ENCODE measurements around the gene CARD9. TPM values are rescaled to one million over a fixed set of nuclear protein-coding genes. Genes with fewer than 3 reads are reported as not detected.
"Not testable (repeated sequence)": the region's sequence is repeated elsewhere in the genome, so short reads cannot be mapped to it uniquely, and the experiment has no call there.

Gene CARD9
- total RNA-seq, 5 donors from 2014 or later (not counting 1 experiment from before 2014, with no cell fraction given): 0.43 to 1.4 (median 0.76) TPM

DNA sequence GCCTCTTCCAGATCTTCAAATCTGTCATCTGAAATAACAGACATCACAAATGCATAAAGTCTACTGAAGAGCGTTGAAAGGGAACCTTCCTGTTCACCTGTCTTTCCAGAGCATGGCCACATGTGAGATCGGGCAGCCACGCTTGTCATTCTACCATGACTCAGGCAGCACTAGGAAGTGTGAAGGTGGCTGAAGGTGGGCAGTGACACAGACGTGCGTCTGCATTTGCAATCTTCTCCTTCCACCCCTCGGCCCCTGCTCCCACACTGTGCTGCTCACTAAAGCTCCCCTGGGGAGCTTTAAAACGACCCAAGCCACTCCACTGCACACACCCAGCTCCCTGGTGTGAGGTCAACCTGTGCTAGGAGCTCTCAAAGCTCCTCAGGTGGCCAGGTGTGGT is 34.4 kb upstream of the CARD9 start:
- no peaks in the 10 kb centered on the region for H3K9me3 Mint-ChIP-seq
- DNase-seq: no peak

GRCh38 chr9:136407061-136407460 is 33.6 kb upstream of the CARD9 start:
- not testable (repeated sequence) for H3K27me3 Mint-ChIP-seq
- peaks cover 20 to 80% of the 10 kb centered on the region in 2 experiments for H3K4me1 ChIP-seq (ENCODE audit: control insufficient read depth in 1 of 2, extremely low read depth in 1 of 2, insufficient read depth in 2 of 2, low read length in 2 of 2)

More for the DNA sequence above, 34.4 kb upstream of the CARD9 start:
- no CpG with 5 or more reads among the region's 7 CpGs for WGBS (ENCODE audit: insufficient coverage)
- ATAC-seq (replicated peaks in 1 of 4): no peak
- peaks cover 18% of the 10 kb centered on the region for H3K36me3 Mint-ChIP-seq
- H3K9me3 ChIP-seq: no peaks in the 10 kb centered on the region
- H3K27me3 Mint-ChIP-seq: no peaks in the 10 kb centered on the region
- H3K27ac ChIP-seq (ENCODE audit: low read length): no peak overlapping the region
- no peak overlapping the region for H3K27ac Mint-ChIP-seq
- H3K36me3 ChIP-seq (ENCODE audit: control insufficient read depth in 2 of 2, extremely low read depth in 1 of 2, insufficient read depth in 1 of 2, low read length in 1 of 2): peaks cover 11 to 35% of the 10 kb centered on the region in 2 donors
- ChIA-PET POLR2A (interaction anchor here in 1 of 2 donors (0.5 kb wide), 1 partner anchor 145 kb away, joined by 3 read pairs; no protein-coding TSS in a partner anchor), CTCF (no interaction called here)
- peaks cover 58 to 70% (median 63%) of the 10 kb centered on the region in 3 donors for H3K4me1 Mint-ChIP-seq
- no peak overlapping the region for H3K4me3 ChIP-seq (ENCODE audit: control insufficient read depth in 1 of 2, extremely low read depth in 1 of 2, low read length in 1 of 2)
- no peaks in the 10 kb centered on the region for H3K27me3 ChIP-seq (replicated peaks in 1 of 2; ENCODE audit: control insufficient read depth in 2 of 2, extremely low read depth in 1 of 2, insufficient read depth in 2 of 2, low read length in 1 of 2)
- H3K4me1 ChIP-seq (ENCODE audit: control insufficient read depth in 1 of 2, extremely low read depth in 1 of 2, insufficient read depth in 2 of 2, low read length in 2 of 2): peaks cover 20 to 73% of the 10 kb centered on the region in 2 experiments
- H3K4me3 Mint-ChIP-seq: peak overlapping the region in 2 of 3 donors; percentile 21 to 48

GRCh38 chr9:136405904-136406303 is 32.4 kb upstream of the CARD9 start:
- H3K36me3 ChIP-seq (ENCODE audit: control insufficient read depth in 2 of 2, extremely low read depth in 1 of 2, insufficient read depth in 1 of 2, low read length in 1 of 2): peaks cover 11 to 31% of the 10 kb centered on the region in 2 donors
- ATAC-seq (replicated peaks in 1 of 4); H3K9me3 Mint-ChIP-seq; DNase-seq; H3K9me3 ChIP-seq; POLR2A ChIA-PET; CTCF ChIA-PET; H3K4me3 ChIP-seq (ENCODE audit: control insufficient read depth in 1 of 2, extremely low read depth in 1 of 2, low read length in 1 of 2); H3K27me3 Mint-ChIP-seq; H3K27ac ChIP-seq (ENCODE audit: low read length); H3K27me3 ChIP-seq (replicated peaks in 1 of 2; ENCODE audit: control insufficient read depth in 2 of 2, extremely low read depth in 1 of 2, insufficient read depth in 2 of 2, low read length in 1 of 2): not testable (repeated sequence)
- peaks cover 16% of the 10 kb centered on the region for H3K36me3 Mint-ChIP-seq
- H3K4me3 Mint-ChIP-seq: peak overlapping the region in 1 of 3 donors; percentile 77
- peaks cover 50 to 68% (median 50%) of the 10 kb centered on the region in 3 donors for H3K4me1 Mint-ChIP-seq
- H3K4me1 ChIP-seq (ENCODE audit: control insufficient read depth in 1 of 2, extremely low read depth in 1 of 2, insufficient read depth in 2 of 2, low read length in 2 of 2): peaks cover 12 to 78% of the 10 kb centered on the region in 2 experiments
- 87% methylated on average over 7 of the region's 10 CpGs for WGBS (ENCODE audit: insufficient coverage)
- peak overlapping the region; percentile 34 to 61 for H3K27ac Mint-ChIP-seq

More at GRCh38 chr9:136407061-136407460, 33.6 kb upstream of the CARD9 start:
- DNase-seq; H3K9me3 Mint-ChIP-seq; H3K27me3 ChIP-seq (replicated peaks in 1 of 2; ENCODE audit: control insufficient read depth in 2 of 2, extremely low read depth in 1 of 2, insufficient read depth in 2 of 2, low read length in 1 of 2); H3K9me3 ChIP-seq; POLR2A ChIA-PET; H3K27ac ChIP-seq (ENCODE audit: low read length); CTCF ChIA-PET; ATAC-seq (replicated peaks in 1 of 4); H3K4me3 ChIP-seq (ENCODE audit: control insufficient read depth in 1 of 2, extremely low read depth in 1 of 2, low read length in 1 of 2): not testable (repeated sequence)
- peak overlapping the region in 1 of 3 donors; percentile 37 for H3K4me3 Mint-ChIP-seq
- peaks cover 11 to 33% of the 10 kb centered on the region in 2 donors for H3K36me3 ChIP-seq (ENCODE audit: control insufficient read depth in 2 of 2, extremely low read depth in 1 of 2, insufficient read depth in 1 of 2, low read length in 1 of 2)
- H3K36me3 Mint-ChIP-seq: peaks cover 16% of the 10 kb centered on the region
- 97% methylated on average over 19 of the region's 28 CpGs for WGBS (ENCODE audit: insufficient coverage)
- H3K4me1 Mint-ChIP-seq: peaks cover 58 to 73% (median 62%) of the 10 kb centered on the region in 3 donors
- peak overlapping the region in 1 of 2 donors; percentile 36 for H3K27ac Mint-ChIP-seq

DNA sequence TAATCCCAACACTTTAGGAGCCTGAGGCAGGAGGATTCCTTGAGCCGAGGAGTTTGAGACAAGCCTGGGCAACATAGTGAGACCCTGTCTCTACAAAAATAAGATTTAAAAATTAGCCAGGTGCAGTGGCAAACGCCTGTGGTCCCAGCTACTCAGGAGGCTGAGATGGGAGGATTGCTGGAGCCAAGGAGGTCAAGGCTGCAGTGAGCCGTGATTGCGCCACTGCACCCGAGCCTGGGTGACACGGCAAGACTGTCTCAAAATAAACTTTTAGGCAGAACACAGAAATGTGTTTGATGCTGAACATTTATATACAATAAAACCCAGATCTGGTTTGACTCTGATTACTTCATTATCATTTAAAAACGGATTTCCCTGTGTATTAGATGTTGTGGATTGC is 32.0 kb upstream of the CARD9 start:
- peaks cover 15 to 79% of the 10 kb centered on the region in 2 experiments for H3K4me1 ChIP-seq (ENCODE audit: control insufficient read depth in 1 of 2, extremely low read depth in 1 of 2, insufficient read depth in 2 of 2, low read length in 2 of 2)

DNA sequence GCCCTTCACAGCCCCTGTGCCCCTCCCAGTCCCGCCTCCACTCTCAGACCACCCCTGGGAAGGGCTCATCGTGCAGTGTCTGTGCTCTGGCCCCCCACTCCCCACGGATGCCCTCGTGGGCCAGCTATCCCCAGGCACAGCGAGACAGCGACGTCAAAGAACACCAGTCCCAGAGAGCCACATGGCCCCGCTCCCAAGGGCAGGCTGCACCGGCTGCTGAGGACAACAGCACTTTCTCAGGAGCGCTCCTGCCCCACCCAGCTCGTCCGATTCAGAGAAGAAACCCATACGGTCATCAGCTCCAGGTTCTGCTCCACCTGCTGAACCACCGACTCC is 31.3 kb upstream of the CARD9 start:
- peaks cover 15 to 79% of the 10 kb centered on the region in 2 experiments for H3K4me1 ChIP-seq (ENCODE audit: control insufficient read depth in 1 of 2, extremely low read depth in 1 of 2, insufficient read depth in 2 of 2, low read length in 2 of 2)
- H3K27ac ChIP-seq (ENCODE audit: low read length): peak overlapping the region; percentile 82
- WGBS (ENCODE audit: insufficient coverage): 52% methylated on average over 12 of the region's 14 CpGs
- no peaks in the 10 kb centered on the region for H3K27me3 ChIP-seq (replicated peaks in 1 of 2; ENCODE audit: control insufficient read depth in 2 of 2, extremely low read depth in 1 of 2, insufficient read depth in 2 of 2, low read length in 1 of 2)
- peak overlapping the region; percentile 88 to 93 for H3K27ac Mint-ChIP-seq
- ChIA-PET CTCF (no interaction called here), POLR2A (no interaction called here)
- no peaks in the 10 kb centered on the region for H3K9me3 Mint-ChIP-seq
- ATAC-seq (replicated peaks in 1 of 4) (no peak), DNase-seq (no peak)
- no peaks in the 10 kb centered on the region for H3K27me3 Mint-ChIP-seq
- peak overlapping the region in 1 of 2 donors; percentile 12 for H3K4me3 ChIP-seq (ENCODE audit: control insufficient read depth in 1 of 2, extremely low read depth in 1 of 2, low read length in 1 of 2)
- H3K4me3 Mint-ChIP-seq: peak overlapping the region in 2 of 3 donors; percentile 24 to 77
- H3K4me1 Mint-ChIP-seq: peaks cover 51 to 70% (median 51%) of the 10 kb centered on the region in 3 donors
- peaks cover 16% of the 10 kb centered on the region for H3K36me3 Mint-ChIP-seq
- H3K36me3 ChIP-seq (ENCODE audit: control insufficient read depth in 2 of 2, extremely low read depth in 1 of 2, insufficient read depth in 1 of 2, low read length in 1 of 2): peaks cover 11 to 31% of the 10 kb centered on the region in 2 donors
- no peaks in the 10 kb centered on the region for H3K9me3 ChIP-seq

More for the DNA sequence above, 32.0 kb upstream of the CARD9 start:
- Histone ChIP-seq H3K4me3 (ENCODE audit: control insufficient read depth in 1 of 2, extremely low read depth in 1 of 2, low read length in 1 of 2) (no peak overlapping the region), H3K27ac (ENCODE audit: low read length) (peak overlapping the region; percentile 82), H3K9me3 (no peaks in the 10 kb centered on the region), H3K36me3 (ENCODE audit: control insufficient read depth in 2 of 2, extremely low read depth in 1 of 2, insufficient read depth in 1 of 2, low read length in 1 of 2) (peaks cover 11 to 31% of the 10 kb centered on the region in 2 donors), H3K27me3 (replicated peaks in 1 of 2; ENCODE audit: control insufficient read depth in 2 of 2, extremely low read depth in 1 of 2, insufficient read depth in 2 of 2, low read length in 1 of 2) (no peaks in the 10 kb centered on the region)
- H3K9me3 Mint-ChIP-seq: no peaks in the 10 kb centered on the region
- H3K27me3 Mint-ChIP-seq: no peaks in the 10 kb centered on the region
- peaks cover 52 to 70% (median 53%) of the 10 kb centered on the region in 3 donors for H3K4me1 Mint-ChIP-seq
- WGBS (ENCODE audit: insufficient coverage): no CpG with 5 or more reads among the region's 7 CpGs
- ATAC-seq (replicated peaks in 1 of 4): no peak
- ChIA-PET CTCF (no interaction called here), POLR2A (no interaction called here)
- DNase-seq: no peak
- peak overlapping the region; percentile 34 to 93 for H3K27ac Mint-ChIP-seq
- peaks cover 16% of the 10 kb centered on the region for H3K36me3 Mint-ChIP-seq
- H3K4me3 Mint-ChIP-seq: peak overlapping the region in 1 of 3 donors; percentile 77

DNA sequence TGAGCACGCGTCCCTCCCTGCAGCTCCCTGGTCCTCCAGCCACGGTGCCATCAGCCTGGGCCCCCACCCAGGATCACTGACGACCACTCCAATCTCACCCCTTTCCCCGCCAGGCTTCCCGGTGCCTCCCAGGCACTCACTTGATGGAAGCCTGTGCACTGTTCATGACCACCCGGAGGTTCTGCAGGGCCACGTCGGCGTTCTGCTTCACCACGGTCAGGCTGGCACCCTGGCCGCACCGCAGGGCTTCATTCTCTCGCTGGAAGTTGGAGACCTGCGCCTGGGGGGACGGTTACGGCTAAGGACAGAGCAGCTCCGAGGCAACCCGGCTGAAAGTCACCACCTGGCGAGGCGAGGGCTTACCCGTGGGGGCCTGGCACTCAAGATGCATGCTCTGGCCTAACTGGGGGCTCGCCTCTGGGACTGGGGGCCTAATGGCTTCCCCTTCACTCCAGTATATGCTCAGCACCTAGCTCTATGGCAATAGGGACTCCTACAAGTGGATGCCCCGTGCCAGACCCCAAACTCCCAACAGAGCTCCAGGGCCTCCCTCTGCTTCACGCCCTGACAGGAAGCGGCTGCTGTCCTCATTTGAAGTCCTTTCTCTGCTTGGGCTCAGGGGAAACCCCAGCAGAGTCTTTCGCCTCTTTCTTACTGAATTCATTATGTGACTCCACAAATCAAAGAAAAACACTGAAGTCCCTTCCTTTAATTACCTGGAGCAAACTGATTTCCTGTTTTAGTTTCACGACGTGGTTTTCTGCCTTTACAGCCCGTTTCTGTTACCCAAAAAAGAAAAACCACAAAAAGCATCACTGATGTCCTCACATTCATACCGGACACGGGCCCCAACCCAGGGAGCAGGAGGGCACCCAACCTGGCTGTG is 30.7 kb upstream of the CARD9 start:
- peak overlapping the region in 1 of 2 donors; percentile 12 for H3K4me3 ChIP-seq (ENCODE audit: control insufficient read depth in 1 of 2, extremely low read depth in 1 of 2, low read length in 1 of 2)

More for the DNA sequence above, 30.7 kb upstream of the CARD9 start:
- Histone ChIP-seq H3K4me1 (ENCODE audit: control insufficient read depth in 1 of 2, extremely low read depth in 1 of 2, insufficient read depth in 2 of 2, low read length in 2 of 2) (peaks cover 17 to 77% of the 10 kb centered on the region in 2 experiments), H3K36me3 (ENCODE audit: control insufficient read depth in 2 of 2, extremely low read depth in 1 of 2, insufficient read depth in 1 of 2, low read length in 1 of 2) (peaks cover 11 to 31% of the 10 kb centered on the region in 2 donors), H3K27ac (ENCODE audit: low read length) (peak overlapping the region; percentile 82), H3K27me3 (replicated peaks in 1 of 2; ENCODE audit: control insufficient read depth in 2 of 2, extremely low read depth in 1 of 2, insufficient read depth in 2 of 2, low read length in 1 of 2) (no peaks in the 10 kb centered on the region), H3K9me3 (no peaks in the 10 kb centered on the region)
- H3K4me3 Mint-ChIP-seq: peak overlapping the region; percentile 50 to 77 (median 64)
- POLR2A ChIA-PET: no interaction called here
- no peaks in the 10 kb centered on the region for H3K9me3 Mint-ChIP-seq
- no peaks in the 10 kb centered on the region for H3K27me3 Mint-ChIP-seq
- peaks cover 17% of the 10 kb centered on the region for H3K36me3 Mint-ChIP-seq
- peak in 8 of 35 experiments; percentile 15 to 71 (median 19) for DNase-seq
- CTCF ChIA-PET: no interaction called here
- ATAC-seq (replicated peaks in 1 of 4): peak in 2 of 4 experiments; percentile 8 to 11
- H3K27ac Mint-ChIP-seq: peak overlapping the region; percentile 88 to 93
- WGBS (ENCODE audit: insufficient coverage): 42% methylated on average over 31 of the region's 32 CpGs
- H3K4me1 Mint-ChIP-seq: peaks cover 47 to 66% (median 48%) of the 10 kb centered on the region in 3 donors
